ENCODE results near the gene GNA14. TPM values are rescaled to one million over a fixed set of nuclear protein-coding genes. Genes with fewer than 3 reads are reported as not detected.

GNA14 gene
- total RNA-seq, 1 experiment from 2014 or later, result 0.25 TPM

DNA sequence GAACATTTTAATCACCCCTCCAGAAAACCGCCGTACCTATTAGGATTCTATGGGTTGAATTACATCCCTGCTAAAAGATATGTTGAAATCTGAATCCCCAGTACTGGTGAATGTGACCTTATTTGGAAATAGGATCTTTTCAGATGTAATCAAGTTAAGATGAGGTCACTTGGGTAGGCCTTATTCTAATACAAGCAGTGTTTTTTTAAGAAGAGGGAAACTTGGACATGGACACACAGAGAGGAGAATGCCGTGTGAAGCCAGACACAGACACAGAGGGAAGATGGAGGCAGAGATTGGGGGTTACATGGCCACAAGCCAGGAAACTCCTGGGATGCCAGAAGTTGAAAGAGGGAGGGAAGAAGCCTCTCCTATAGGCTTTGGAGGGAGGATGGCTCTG is 183.5 kb downstream of the GNA14 start:
- no peaks in the 10 kb centered on the region for H3K79me2 ChIP-seq (ENCODE audit: insufficient read depth, low read length)
- ATAC-seq (no peak), DNase-seq (ENCODE audit: low read depth, low spot score) (no peak)
- H3K9ac ChIP-seq (ENCODE audit: low read length), result no peak overlapping the region
- H3K9me3 ChIP-seq (ENCODE audit: control insufficient read depth in 1 of 2, insufficient read depth in 1 of 2, low read depth in 1 of 2, low read length in 2 of 2), result no peaks in the 10 kb centered on the region
- H3K9me2 ChIP-seq (ENCODE audit: insufficient read depth), result no peaks in the 10 kb centered on the region
- no peak for TF ChIP-seq POLR2A (IDR thresholded peaks at IDR 0.05; ENCODE audit: borderline replicate concordance, extremely low read depth, insufficient read depth, insufficient read length)
- no peak for TF ChIP-seq SP1 (IDR thresholded peaks at IDR 0.05; ENCODE audit: low read depth)
- no peak overlapping the region for H3K4me3 ChIP-seq (replicated peaks in 1 of 2; ENCODE audit: low read depth in 1 of 2, low read length in 2 of 2)
- H2AFZ ChIP-seq (ENCODE audit: low read depth, low read length, poor library complexity, severe bottlenecking), result no peak overlapping the region
- H3K36me3 ChIP-seq (ENCODE audit: control insufficient read depth in 1 of 2, insufficient read depth in 2 of 2, low read length in 2 of 2), result no peaks in the 10 kb centered on the region
- RAD21 ChIA-PET (ENCODE audit: low non-redundant PET in 1 of 2, low total read pairs in 2 of 2, uncharacterized antibody in 2 of 2, unreplicated experiment in 2 of 2), result no interaction called here
- H3K27me3 ChIP-seq (ENCODE audit: insufficient read depth, low read length), result no peaks in the 10 kb centered on the region
- H3K4me1 ChIP-seq (ENCODE audit: control insufficient read depth in 1 of 2, insufficient read depth in 2 of 2, low read length in 2 of 2), result no peaks in the 10 kb centered on the region; a peak in 1 of 4 replicates
- H3K4me2 ChIP-seq (ENCODE audit: low read length), result no peak overlapping the region
- CTCF ChIA-PET, result no interaction called here
- H3K27ac ChIP-seq (ENCODE audit: low read depth, low read length), result no peak overlapping the region
- no peaks in the 10 kb centered on the region for H4K20me1 ChIP-seq (ENCODE audit: insufficient read depth)
- BruUV-seq (replicated peaks), result no TSS peak
- intact Hi-C loops (cut with micrococcal nuclease), result no loop called here
- POLR2A ChIA-PET, result no interaction called here

- Histone ChIP-seq H3K9ac (ENCODE audit: low read length) (no peak overlapping the region), H3K27ac (ENCODE audit: low read depth, low read length) (no peak overlapping the region), H3K79me2 (ENCODE audit: insufficient read depth, low read length) (no peaks in the 10 kb centered on the region), H3K4me2 (ENCODE audit: low read length) (no peak overlapping the region), H3K27me3 (ENCODE audit: insufficient read depth, low read length) (no peaks in the 10 kb centered on the region), H3K9me2 (ENCODE audit: insufficient read depth) (no peaks in the 10 kb centered on the region), H4K20me1 (ENCODE audit: insufficient read depth) (no peaks in the 10 kb centered on the region), H2AFZ (ENCODE audit: low read depth, low read length, poor library complexity, severe bottlenecking) (no peak overlapping the region), H3K4me3 (replicated peaks in 1 of 2; ENCODE audit: low read depth in 1 of 2, low read length in 2 of 2) (no peak overlapping the region), H3K9me3 (ENCODE audit: control insufficient read depth in 1 of 2, insufficient read depth in 1 of 2, low read depth in 1 of 2, low read length in 2 of 2) (no peaks in the 10 kb centered on the region), H3K4me1 (ENCODE audit: control insufficient read depth in 1 of 2, insufficient read depth in 2 of 2, low read length in 2 of 2) (no peaks in the 10 kb centered on the region; a peak in 1 of 4 replicates), H3K36me3 (ENCODE audit: control insufficient read depth in 1 of 2, insufficient read depth in 2 of 2, low read length in 2 of 2) (no peaks in the 10 kb centered on the region)
- no TSS peak for BruUV-seq (replicated peaks)
- ChIA-PET CTCF (no interaction called here), POLR2A (no interaction called here), RAD21 (ENCODE audit: low non-redundant PET in 1 of 2, low total read pairs in 2 of 2, uncharacterized antibody in 2 of 2, unreplicated experiment in 2 of 2) (no interaction called here)
- DNase-seq (ENCODE audit: low read depth, low spot score) (no peak), ATAC-seq (no peak)
- intact Hi-C loops (cut with micrococcal nuclease), result no loop called here
- TF ChIP-seq CBX3 (IDR thresholded peaks at IDR 0.05; ENCODE audit: low read depth) (no peak), SRF (IDR thresholded peaks at IDR 0.05; ENCODE audit: low read depth) (no peak), CTCF (IDR thresholded peaks at IDR 0.05 in 2 of 3, conservative IDR thresholded peaks at IDR 0.05 in 1 of 3; ENCODE audit: borderline replicate concordance in 1 of 3, insufficient read depth in 1 of 3, low read depth in 2 of 3, low read length in 2 of 3) (no peak), JUND (IDR thresholded peaks at IDR 0.05) (no peak), SP1 (IDR thresholded peaks at IDR 0.05; ENCODE audit: low read depth) (no peak), EZH2phosphoT487 (IDR thresholded peaks at IDR 0.05; ENCODE audit: borderline replicate concordance) (no peak)
- TF ChIP-seq, protein P1, sequence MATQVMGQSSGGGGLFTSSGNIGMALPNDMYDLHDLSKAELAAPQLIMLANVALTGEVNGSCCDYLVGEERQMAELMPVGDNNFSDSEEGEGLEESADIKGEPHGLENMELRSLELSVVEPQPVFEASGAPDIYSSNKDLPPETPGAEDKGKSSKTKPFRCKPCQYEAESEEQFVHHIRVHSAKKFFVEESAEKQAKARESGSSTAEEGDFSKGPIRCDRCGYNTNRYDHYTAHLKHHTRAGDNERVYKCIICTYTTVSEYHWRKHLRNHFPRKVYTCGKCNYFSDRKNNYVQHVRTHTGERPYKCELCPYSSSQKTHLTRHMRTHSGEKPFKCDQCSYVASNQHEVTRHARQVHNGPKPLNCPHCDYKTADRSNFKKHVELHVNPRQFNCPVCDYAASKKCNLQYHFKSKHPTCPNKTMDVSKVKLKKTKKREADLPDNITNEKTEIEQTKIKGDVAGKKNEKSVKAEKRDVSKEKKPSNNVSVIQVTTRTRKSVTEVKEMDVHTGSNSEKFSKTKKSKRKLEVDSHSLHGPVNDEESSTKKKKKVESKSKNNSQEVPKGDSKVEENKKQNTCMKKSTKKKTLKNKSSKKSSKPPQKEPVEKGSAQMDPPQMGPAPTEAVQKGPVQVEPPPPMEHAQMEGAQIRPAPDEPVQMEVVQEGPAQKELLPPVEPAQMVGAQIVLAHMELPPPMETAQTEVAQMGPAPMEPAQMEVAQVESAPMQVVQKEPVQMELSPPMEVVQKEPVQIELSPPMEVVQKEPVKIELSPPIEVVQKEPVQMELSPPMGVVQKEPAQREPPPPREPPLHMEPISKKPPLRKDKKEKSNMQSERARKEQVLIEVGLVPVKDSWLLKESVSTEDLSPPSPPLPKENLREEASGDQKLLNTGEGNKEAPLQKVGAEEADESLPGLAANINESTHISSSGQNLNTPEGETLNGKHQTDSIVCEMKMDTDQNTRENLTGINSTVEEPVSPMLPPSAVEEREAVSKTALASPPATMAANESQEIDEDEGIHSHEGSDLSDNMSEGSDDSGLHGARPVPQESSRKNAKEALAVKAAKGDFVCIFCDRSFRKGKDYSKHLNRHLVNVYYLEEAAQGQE (IDR thresholded peaks at IDR 0.05; ENCODE audit: low read depth), result no peak
Observed at GRCh38 chr9:77463151-77463550, 185.0 kb downstream of the GNA14 start.
